ENCODE results near the gene MAP4.

Gene MAP4

DNA sequence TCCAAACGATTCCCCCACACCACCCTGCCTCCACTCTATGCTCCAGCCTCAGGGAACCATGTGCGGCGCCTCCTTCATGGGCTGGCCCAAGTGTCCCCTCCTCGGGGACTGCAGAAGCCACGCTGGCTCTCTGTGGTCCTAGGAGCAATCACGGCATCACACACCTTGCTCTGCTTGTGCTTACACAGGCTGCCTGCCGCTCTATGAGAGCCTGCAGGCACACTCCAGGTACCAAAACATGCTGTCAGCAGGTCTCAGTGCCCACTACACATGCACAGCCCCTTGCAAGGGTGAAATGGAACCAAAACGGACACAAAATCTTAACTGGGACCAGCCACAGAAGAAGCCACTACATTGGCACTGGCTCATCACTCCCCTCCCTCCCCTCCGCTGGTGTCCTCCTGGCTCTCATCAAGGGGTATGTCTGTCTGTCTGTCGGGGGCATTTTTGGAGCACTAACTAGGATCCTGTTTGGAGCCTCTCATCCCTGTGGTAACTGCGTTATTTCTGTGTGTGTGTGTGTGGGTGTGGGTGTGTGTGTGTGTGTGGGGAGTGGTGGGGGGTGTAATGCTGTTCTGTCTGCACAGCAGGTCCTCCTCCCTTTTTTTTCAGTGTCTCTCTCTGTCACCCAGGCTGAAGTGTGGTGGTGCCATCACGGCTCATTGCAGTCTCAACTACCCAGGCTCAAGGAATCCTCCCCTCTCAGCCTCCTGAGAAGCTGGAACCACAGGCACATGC, 152.7 kb downstream of the MAP4 start:
- no peak for DNase-seq (ENCODE audit: low read depth, low spot score)

DNA sequence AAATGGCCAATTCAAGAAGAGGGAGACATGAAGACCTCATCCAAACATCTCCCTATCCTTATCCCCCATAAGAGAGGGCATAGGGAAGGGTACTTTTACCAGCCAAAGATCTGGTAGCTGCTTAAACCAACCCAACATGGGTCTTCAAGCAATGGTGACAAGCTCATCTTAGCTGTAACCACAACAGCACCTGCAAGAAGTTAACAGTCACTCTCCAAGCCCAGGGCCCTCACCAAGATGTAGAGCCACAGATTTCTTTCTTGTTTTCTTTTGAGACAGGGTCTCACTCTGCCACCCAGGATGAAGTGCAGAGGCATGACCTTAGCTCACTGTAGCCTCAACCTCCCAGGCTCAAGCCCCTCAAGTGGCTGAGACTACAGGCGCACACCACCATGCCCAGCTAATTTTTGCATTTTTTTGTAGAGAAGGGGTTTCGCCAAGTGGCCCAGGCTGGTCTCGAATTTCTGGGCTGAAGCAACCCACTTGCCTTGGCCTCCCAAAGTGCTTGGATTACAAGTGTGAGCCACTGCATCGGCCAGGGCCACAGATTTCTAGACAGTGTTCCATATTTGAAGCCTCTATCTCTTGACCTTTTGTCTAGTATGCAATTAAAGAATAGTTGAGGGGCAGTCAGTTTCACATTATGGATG, 156.1 kb downstream of the MAP4 start:
- no peak for DNase-seq (ENCODE audit: low read depth, low spot score)

DNA sequence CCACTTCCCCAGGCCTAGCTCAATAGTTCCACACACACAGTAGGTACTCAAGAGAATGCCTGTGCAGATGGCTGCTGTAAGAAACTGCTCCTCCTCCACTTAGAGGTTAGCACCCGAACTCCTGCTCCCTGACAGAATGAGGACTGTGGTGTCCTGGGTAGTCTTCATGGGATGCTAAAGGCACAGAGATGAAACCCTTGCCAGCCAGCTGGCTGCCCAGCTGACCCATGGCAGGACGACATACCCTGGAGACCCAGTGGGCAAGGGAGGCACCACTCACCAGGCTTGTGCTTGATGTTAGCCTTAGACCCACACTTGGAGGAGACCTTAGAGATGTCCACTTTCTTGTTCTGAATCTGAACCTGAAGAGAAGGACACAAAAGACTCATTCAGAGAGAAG, 159.1 kb downstream of the MAP4 start:
- no peak for DNase-seq (ENCODE audit: low read depth, low spot score)

DNA sequence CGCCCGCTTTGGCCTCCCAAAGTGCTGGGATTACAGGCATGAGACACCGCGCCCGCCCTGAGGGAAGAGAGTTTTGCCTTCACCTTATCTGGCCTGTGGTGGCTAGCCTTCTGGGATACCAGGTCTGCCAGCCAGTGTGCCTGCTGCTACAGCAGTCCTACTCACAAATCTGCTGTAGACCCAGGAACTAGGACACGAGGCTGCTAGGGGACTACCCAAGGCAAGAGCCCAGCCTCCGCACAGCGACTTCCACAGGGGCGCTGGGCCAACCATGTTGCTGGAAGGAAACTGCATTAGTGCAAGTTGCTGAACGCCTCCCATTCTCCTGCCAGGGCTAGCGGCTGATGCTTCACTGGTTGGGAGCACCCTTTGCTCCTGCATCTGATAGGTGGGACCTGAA, 159.5 kb downstream of the MAP4 start:
- DNase-seq (ENCODE audit: low read depth, low spot score), result no peak

DNA sequence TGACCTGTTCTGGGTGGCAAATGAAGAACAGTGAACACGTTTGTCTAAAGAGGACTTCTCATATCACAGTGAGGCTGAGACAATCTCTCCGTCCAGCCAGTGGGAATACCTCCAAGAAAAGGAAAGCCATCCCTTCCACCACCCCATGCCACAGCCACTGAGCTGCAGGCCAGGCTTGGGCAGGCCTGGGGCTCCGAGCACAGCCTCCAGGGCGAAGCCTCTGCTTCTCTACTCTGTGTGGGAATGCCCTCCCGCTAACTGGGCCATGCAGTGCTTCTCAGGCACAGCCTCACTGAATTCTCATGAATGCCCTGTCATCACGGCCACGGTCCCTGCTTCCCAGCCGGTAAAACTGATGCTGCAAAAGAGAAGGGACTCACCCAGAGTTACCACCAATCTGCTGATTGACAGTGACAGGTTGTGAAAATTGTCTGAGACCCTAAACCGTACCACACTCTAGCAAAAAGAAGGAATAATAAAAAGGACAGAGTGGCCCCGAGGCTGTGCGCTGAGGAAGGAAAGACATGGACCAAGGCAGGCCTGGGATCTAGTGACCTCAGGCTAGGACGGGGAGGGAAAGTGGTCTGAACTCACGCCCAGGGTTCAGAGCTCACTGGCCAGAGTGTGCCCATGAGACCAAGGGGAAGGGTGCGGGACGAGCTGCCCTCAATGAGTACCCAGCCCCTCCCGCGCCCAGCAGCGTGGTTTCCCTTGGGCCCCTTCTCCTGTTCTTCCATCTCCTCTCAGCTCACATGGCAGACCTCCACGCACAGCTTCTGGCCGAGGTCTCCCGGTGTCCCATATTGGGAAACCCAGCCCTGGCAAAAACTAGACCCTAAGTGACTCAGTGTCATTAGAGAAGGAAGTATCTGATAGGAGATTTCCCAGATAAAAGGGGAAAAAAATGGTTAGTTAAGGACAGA, 160.5 kb downstream of the MAP4 start:
- DNase-seq (ENCODE audit: low read depth, low spot score), result no peak

DNA sequence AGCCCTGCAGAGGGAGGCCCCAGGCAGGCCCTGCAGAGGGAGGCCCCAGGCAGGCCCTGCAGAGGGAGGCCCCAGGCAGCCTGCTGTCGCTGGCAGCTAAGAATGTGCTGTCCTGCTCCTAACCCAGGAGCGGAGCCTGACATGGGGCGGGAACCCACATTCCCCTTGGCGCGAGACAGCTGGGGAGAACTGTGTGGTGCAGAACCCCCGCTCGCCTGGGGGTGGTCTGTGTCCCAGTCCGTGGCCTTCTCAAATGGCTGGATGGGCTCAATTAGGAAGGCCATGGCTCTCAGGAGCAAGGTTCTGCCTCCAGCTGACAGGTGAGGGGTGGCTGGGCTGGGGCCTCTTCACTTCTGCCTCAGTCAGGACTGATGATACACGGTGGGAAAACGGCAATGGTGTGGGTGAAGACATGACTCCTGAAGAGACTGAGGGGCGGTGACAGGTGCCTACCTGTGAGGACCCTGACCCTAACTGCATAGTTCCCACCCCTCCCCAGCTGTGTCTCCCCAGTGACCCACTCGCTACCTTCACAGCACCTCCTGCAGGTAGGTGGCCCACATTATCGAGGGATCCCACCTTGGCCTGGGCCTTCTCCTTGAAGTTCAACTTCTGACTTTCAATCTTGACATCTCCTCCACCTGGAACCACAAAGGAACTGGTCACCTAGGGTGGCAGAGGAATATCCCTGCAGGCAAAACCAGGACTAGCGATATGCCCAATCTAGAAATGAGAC, 161.3 kb downstream of the MAP4 start:
- no peak for DNase-seq (ENCODE audit: low read depth, low spot score)

DNA sequence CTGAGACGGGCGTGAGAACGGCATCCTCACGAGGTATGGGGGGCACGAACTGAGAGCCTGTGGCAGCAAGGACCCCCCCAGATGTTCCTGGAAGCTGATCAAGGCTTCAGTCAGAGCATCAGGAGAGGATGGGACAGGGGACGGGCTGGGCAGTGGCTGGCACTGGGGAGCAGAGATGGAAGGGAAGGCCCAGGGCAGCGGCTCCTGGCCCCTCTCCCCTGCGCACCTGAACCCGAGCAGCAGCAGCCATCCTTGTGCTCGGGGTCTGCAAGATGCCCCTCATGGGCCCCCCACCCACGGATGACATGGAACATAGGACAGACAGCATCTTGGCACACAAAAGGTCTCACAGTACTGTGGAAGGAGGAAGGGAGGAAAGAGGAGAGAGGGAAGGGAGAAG, 161.9 kb downstream of the MAP4 start:
- no peak for DNase-seq (ENCODE audit: low read depth, low spot score)

DNA sequence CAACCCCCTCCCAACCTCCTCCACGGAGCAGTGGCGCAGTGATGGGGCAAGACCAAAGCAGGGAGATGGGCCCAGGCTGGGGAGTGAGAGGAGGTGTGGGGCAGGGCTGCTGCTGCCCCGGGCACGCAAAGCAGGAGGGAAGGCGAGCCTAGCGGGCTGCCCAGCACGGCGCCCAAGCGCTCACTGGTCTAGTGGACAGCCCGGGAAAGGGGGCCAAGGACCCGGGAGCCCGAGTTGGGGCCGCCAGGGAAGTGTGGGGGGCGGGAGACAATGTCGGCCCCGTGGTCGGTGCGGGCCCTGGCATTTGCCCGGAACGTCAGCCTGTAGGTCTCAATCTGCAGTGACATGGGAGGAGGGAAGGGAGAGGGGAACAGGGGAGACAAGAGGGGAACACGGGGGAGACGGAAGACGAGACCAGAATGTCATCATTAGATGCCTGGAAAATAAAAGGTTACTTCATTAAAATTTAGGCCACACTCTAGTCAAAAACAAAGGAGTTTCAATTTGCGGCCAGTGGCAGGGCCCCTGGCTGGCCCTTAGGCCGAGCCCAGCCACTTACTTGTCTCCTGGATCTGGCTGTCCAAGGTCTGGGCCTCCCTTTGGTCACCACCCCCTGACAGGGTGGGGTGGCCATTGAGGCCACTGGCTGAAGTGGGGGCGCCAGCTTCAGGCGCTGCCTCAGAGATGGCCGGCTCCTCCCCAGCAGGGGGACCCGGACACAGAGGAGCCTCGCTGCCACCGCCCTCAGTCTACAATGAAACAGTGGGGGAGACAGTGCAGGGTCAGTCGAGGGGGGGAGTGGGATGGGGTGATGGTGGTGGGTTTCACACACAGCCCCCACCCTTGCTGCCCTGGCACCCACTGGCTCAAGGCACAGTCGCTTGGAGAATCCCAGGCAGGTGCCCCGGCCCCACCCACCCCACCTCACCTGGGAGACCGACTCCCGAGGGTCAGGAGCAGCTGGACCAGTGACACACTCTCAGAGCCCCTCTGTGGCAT, 163.3 kb downstream of the MAP4 start:
- no peak for DNase-seq (ENCODE audit: low read depth, low spot score)

DNA sequence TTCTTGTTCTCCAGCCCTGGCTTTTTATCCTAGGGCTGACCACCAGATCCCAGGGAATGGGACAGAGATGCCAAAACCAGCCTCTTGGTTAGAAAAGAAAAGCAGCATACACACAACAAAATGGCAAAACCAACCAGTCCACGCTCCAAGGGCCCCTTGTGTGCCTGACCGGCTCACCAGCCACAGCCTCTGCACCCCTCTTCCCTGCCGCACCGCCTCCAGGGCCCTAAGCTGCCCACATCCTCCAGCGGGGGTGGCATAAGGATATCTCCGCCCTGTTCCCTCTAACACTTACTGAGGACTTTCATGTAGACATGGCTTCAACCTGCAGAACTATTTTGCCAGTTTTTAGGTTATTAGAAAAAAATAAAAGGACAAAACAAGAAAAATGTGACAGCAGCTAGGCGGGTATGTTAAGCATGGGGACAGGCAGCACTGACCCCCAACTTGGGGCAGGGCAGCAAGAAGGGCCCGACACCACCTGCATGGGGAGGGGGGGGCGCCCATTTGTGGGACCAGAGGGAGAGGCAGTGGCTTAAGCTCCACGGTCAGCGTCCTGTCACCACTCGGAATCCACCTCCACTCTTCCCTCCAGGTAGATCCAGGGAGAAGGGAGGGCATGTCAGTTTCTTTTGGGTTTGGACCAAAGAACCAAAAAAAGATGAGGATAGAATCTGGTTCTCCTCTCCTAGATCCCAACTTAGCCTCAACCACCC, 164.2 kb downstream of the MAP4 start:
- DNase-seq (ENCODE audit: low read depth, low spot score), result no peak

DNA sequence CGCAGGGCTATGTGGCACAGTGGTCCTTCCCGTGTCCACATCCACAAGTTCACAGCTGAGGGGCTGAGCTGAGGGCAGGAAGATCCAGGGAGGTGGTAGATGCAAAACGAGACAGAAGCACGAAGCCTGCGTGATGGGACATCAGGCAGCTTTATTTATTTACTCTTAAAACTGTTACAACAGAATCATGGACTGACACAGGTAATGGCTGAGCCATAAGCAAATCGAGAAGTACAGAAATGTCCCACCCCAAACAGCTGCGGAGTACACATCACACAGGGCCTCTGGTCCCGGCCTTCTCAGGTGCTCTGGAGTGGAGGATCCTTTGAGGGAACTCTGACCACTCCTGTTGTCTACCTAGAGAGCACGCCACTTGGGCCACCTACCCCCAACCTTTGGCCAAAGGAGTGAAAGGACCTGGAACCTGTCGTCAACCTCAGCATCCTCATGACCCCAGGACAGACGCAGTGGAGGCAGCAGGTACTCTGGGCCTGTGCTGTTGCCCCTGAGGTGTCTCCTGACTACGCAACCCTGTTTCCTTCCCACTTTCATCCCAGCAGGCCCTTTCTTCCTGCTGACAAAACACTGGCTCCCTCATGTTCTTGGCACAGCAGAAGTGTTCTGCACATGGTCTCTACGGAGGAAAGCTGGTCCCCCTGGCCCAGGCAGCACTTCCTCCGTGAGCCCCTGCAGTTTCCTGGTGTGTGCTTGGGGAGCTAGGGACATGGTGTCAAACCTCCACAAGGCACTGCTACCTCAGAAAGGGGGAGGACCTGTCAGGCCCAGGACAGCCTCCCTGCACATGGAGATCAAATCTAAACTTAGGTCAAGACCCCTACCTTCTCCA, 165.4 kb downstream of the MAP4 start:
- no peak for DNase-seq (ENCODE audit: low read depth, low spot score)

DNA sequence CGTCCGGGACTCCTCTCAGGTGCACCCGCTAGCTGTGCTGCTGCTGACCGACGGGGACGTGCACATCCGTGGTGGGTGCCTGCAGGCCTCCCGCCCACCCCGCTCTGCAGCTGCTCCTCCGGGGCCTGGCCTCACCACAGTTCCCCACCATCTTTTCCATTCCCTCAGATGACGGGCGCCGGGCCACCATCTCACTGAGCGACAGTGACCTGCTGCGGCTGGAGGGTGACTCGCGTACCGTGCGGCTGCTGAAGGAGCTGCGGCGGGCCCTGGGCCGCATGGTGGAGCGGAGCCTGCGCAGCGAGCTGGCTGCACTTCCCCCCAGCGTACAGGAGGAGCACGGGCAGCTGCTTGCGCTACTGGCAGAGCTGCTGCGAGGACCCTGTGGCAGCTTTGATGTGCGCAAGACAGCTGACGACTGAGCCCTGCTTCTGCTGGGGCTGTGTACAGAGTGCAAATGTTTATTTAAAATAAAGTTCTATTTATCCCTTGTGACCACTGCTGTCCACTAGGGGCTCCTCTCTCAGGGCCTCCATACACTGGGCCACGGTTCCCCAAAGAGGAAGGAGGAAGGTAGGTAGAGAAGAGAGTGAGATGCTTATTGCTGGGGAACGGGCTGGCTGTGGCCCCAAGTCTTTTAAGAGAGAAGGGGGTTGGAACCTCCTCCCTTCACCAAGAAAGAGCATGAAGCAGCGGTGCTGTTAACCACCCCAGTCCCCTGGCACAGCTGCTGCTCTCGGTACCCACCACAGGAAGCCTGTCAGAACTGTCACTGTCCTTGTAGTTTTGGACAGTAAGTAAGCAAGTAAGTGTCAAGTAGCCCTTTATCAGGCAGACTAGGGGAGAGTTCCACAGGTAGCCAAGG, 166.3 kb downstream of the MAP4 start:
- DNase-seq (ENCODE audit: low read depth, low spot score), result peak; percentile 42

DNA sequence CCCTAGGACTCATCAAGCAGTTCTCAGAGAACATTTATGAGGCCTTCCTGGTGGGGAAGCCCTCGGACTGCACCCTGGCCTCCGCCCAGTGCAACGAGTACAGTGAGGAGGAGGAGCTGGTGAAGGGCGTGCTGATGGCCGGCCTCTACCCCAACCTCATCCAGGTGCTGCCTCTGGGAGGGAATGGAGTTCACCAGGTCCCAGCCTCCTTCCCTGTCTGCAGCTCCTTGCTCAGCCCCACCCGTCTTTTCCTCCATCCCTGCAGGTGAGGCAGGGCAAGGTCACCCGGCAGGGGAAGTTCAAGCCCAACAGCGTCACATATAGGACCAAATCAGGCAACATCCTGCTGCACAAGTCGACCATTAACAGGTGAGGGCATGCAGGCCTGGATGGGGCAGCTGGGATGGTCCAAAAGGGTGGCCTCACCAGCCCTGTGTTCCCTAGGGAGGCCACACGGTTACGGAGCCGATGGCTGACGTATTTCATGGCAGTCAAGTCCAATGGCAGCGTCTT, 167.0 kb downstream of the MAP4 start:
- DNase-seq (ENCODE audit: low read depth, low spot score), result no peak

DNA sequence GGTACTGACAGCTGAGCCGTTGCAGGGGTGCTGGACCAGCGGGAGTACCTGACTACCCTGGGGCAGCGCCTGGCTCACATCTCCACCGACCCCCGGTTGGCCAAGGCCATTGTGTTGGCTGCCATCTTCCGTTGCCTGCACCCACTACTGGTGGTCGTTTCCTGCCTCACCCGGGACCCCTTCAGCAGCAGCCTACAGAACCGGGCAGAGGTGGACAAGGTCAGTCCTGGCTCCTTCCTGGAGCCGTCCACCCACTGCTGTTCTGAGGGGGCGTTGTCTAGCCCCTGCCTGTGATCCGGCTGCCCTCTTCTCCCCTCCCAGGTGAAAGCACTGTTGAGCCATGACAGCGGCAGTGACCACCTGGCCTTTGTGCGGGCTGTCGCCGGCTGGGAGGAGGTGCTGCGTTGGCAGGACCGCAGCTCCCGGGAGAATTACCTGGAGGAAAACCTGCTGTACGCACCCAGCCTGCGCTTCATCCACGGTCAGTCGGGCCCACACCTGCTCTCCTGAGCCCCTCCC, 167.6 kb downstream of the MAP4 start:
- DNase-seq (ENCODE audit: low read depth, low spot score), result no peak

DNA sequence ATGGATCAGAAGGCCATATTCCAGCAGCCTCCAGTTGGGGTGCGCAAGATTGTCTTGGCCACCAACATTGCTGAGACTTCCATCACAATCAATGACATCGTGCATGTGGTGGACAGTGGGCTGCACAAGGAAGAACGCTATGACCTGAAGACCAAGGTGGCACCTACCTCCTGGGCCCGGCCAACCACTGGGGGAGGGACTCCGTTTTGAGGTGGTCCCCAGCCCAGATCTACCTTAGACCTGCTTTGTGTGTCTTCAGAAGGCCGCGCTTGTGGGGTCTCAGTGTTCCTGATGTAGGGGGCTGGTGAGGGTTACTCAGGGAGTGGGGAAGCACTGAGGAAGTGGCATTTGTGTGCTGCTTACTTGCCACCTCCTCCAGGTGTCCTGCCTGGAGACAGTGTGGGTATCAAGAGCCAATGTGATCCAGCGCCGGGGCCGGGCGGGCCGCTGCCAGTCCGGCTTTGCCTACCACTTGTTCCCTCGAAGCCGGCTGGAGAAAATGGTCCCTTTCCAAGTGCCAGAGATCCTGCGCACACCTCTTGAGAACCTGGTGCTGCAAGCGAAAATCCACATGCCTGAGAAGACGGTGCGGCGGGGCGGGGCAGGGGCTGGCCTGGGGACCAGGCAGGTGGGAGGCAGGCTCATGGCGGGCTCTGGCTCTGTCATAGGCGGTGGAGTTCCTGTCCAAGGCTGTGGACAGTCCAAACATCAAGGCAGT, 168.3 kb downstream of the MAP4 start:
- DNase-seq (ENCODE audit: low read depth, low spot score), result no peak

DNA sequence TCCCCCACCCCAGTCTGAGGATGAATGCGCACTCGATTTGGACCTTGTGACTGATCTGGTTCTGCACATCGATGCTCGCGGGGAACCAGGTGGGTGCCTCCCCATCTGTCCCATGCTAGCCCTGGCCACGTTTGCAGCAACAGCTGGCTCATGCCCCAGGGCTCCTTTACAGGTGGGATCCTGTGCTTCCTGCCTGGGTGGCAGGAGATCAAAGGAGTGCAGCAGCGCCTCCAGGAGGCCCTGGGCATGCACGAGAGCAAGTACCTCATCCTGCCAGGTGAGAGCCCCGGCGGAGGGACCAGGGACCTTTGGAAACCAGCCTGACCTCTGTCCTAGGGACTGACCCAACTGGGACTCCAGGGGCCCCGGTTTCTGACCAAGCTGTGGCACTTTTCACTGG, 169.0 kb downstream of the MAP4 start:
- no peak for DNase-seq (ENCODE audit: low read depth, low spot score)

DNA sequence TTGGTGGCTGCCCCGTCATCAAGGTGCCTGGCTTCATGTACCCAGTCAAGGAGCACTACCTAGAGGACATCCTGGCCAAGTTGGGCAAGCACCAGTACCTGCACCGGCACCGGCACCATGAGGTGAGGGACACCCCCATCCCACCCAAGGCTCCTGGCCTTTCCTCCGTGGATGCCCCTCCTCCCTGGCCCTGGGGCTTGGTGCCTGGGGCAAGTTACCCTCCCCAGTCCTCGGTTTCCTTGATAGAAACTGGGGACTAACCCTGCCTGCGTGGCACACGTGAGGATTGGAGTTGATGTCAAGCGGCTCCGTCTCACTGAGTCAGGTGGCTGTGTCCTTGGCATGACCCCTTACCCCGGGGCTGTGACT, 169.4 kb downstream of the MAP4 start:
- DNase-seq (ENCODE audit: low read depth, low spot score), result no peak
